Epithelial cell of proximal tubule (primary cell): ENCODE measurements around the gene ARHGAP19. TPM values are rescaled to one million over a fixed set of nuclear protein-coding genes. Genes with fewer than 3 reads are reported as not detected.

Source experiments
- DNase-seq: peaks from one replicate; pipeline ENCODE4 v3.0.0-alpha.2; 2011; ENCODE audit warnings: low read depth
- H3K4me3 ChIP-seq: 2 replicates; pipeline ENCODE4 v1.5.1; 2011; ENCODE audit warnings: low read depth, mild to moderate bottlenecking, low read length
- CTCF ChIP-seq: conservative IDR thresholded peaks from 2 replicates; pipeline ENCODE4 v1.5.1; 2012; ENCODE audit warnings: low read depth, mild to moderate bottlenecking, low read length
- total RNA-seq: library from RNA; depleted of rRNA; stranded (reverse); fragments of >200 nt; gene quantifications from 2 replicates; pipeline ENCODE4 v1.2.3, GENCODE V29; 2015

Gene ARHGAP19
- total RNA-seq, 1 donor from 2014 or later, result 8.8 TPM

GRCh38 chr10:97184971-97185325 lies 107.5 kb downstream of the ARHGAP19 start:
- H3K4me3 ChIP-seq, result no peak overlapping the region
- TF ChIP-seq CTCF, result no peak
- DNase-seq, result no peak

GRCh38 chr10:97183314-97183713 lies 109.1 kb downstream of the ARHGAP19 start:
- no peak for TF ChIP-seq CTCF
- DNase-seq, result no peak
- H3K4me3 ChIP-seq, result no peak overlapping the region

- H3K4me3 ChIP-seq, result no peak overlapping the region
- no peak for DNase-seq
- no peak for TF ChIP-seq CTCF
Observed at GRCh38 chr10:97182288-97182990, 110.0 kb downstream of the ARHGAP19 start.

- TF ChIP-seq CTCF, result no peak
- no peak for DNase-seq
Observed at GRCh38 chr10:97180986-97181385, 111.5 kb downstream of the ARHGAP19 start.

GRCh38 chr10:97180363-97180755 lies 112.1 kb downstream of the ARHGAP19 start:
- H3K4me3 ChIP-seq, result no peak overlapping the region
- TF ChIP-seq CTCF, result no peak
- DNase-seq, result no peak

More at GRCh38 chr10:97180986-97181385, 111.5 kb downstream of the ARHGAP19 start:
- no peak overlapping the region for H3K4me3 ChIP-seq

- no peak for TF ChIP-seq CTCF
- no peak for DNase-seq
- H3K4me3 ChIP-seq, result no peak overlapping the region
Observed at GRCh38 chr10:97179731-97180362, 112.6 kb downstream of the ARHGAP19 start.

GRCh38 chr10:97179311-97179710 lies 113.1 kb downstream of the ARHGAP19 start:
- DNase-seq, result no peak
- no peak for TF ChIP-seq CTCF
- no peak overlapping the region for H3K4me3 ChIP-seq
